Fibroblast of villous mesenchyme (primary cell): ENCODE data around the gene LYRM9. TPM values are rescaled to one million over a fixed set of nuclear protein-coding genes. Genes with fewer than 3 reads are reported as not detected.

ENCODE experiments used
- DNase-seq: peaks from one replicate; pipeline ENCODE4 v3.0.0-alpha.2; 2010; ENCODE audit warnings: low read depth
- H3K4me3 ChIP-seq: 2 replicates; pipeline ENCODE4 v1.5.1; 2011; ENCODE audit warnings: low read depth, mild to moderate bottlenecking, low read length
- CTCF ChIP-seq: IDR thresholded peaks from 2 replicates; pipeline ENCODE4 v1.5.1; 2012; ENCODE audit warnings: low read depth, mild to moderate bottlenecking, low read length; ENCODE audit not compliant: insufficient read depth
- total RNA-seq: library from RNA; depleted of rRNA; stranded (reverse); fragments of >200 nt; gene quantifications from 2 replicates; pipeline ENCODE4 v1.2.3, GENCODE V29; 2012

LYRM9 gene
- total RNA-seq, 1 donor = 10.8 TPM

- H3K4me3 ChIP-seq = no peak overlapping the region
- DNase-seq = no peak
- no peak for TF ChIP-seq CTCF
Observed at GRCh38 chr17:27906226-27906580, 13.0 kb upstream of the LYRM9 start.

DNA sequence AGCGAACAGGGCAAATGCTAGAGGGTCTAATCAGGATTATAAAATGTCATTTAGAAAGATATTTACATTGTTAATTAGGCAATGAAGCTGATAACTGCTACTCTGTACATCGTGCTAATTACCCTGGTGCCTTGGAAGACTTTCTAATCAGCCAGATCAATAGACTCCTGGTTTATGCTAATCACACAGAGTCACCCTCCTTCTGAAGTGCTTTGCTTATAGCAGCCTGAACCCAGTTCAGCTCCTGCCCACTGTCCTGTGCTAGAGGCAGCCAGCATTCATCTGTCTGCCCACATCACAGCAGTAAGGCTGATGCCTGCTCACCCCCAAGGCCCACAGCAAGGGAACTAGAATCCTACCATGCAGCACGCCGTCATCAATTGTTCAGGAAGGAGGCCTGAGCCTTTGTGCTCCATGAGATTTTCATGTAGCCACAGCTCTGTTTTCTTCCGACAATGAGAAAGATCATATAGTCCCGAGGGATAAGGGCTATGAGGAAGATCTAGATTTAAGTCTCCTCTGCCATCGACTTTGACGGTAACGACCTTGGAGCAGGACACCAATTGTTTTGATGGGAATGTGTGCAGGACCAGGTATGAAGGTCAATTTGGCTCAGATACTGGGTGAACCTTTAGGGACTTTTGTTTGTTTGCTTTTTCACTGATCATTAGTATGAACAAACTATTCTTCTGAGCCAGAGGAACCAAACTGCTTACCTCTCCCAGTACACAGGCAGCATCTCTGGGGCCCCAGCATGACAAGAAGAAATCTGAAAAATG, 12.5 kb upstream of the LYRM9 start:
- no peak overlapping the region for H3K4me3 ChIP-seq
- no peak for DNase-seq
- no peak for TF ChIP-seq CTCF

- no peak for TF ChIP-seq CTCF
- no peak overlapping the region for H3K4me3 ChIP-seq
- no peak for DNase-seq
Observed at GRCh38 chr17:27904534-27905446, 11.6 kb upstream of the LYRM9 start.

GRCh38 chr17:27904114-27904513, 10.9 kb upstream of the LYRM9 start:
- no peak for TF ChIP-seq CTCF
- no peak overlapping the region for H3K4me3 ChIP-seq
- DNase-seq = no peak

DNA sequence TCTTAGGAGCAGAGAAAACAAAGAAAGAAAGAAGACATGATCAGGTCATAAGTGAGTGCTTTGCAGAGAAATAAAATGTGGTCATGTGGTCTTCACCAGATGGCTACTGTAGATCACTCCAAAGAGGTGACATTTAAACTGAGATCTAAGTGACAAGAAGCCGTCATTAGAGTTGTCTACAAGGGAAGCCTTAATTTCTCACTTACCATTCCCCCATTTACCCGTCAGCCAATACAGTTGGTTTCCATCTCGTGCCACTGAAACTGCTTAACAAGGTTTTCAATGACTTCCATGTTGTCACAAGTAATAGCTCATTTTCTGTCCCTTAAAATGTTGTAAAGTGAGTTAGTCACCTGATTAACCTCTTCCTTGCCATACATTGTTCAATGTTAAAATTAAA, 6.4 kb upstream of the LYRM9 start:
- no peak for DNase-seq
- no peak for TF ChIP-seq CTCF
- no peak overlapping the region for H3K4me3 ChIP-seq

- H3K4me3 ChIP-seq = no peak overlapping the region
- no peak for DNase-seq
- no peak for TF ChIP-seq CTCF
Observed at GRCh38 chr17:27898096-27898495, 4.9 kb upstream of the LYRM9 start.
